ENCODE measurements around the gene SYDE1.

SYDE1 gene

GRCh38 chr19:15099017-15099582 lies 8.1 kb upstream of the SYDE1 start:
- H3K9me3 ChIP-seq (replicated peaks; ENCODE audit: insufficient read depth, low read length) = no peaks in the 10 kb centered on the region
- no peak overlapping the region for H3K4me2 ChIP-seq (ENCODE audit: low read depth, low read length)
- H3K4me1 ChIP-seq (ENCODE audit: low read length) = no peaks in the 10 kb centered on the region
- no peaks in the 10 kb centered on the region for H3F3A ChIP-seq (ENCODE audit: insufficient read depth, low read length)
- H3K9me2 ChIP-seq (replicated peaks; ENCODE audit: insufficient read depth, low read length) = no peaks in the 10 kb centered on the region
- no peak overlapping the region for H3K4me3 ChIP-seq (ENCODE audit: low read length)
- peaks cover 65% of the 10 kb centered on the region for H3K27me3 ChIP-seq (replicated peaks; ENCODE audit: insufficient read depth, low read length)
- no peaks in the 10 kb centered on the region for H4K20me1 ChIP-seq (ENCODE audit: insufficient read depth, low read length)
- no peaks in the 10 kb centered on the region for H3K36me3 ChIP-seq (replicated peaks; ENCODE audit: insufficient read depth, low read length)
- TF ChIP-seq CTCF (IDR thresholded peaks at IDR 0.05; ENCODE audit: low read length) (no peak), EZH2 (optimal IDR thresholded peaks at IDR 0.05; ENCODE audit: low read depth, low read length) (no peak), EZH2phosphoT487 (IDR thresholded peaks at IDR 0.05; ENCODE audit: low read length) (no peak)
- H3K27ac ChIP-seq (ENCODE audit: low read length) = no peak overlapping the region
- no peak overlapping the region for H3K9ac ChIP-seq (ENCODE audit: low read length)
- H2AFZ ChIP-seq (ENCODE audit: low read length) = no peak overlapping the region
- H3K79me2 ChIP-seq (ENCODE audit: low read length) = no peaks in the 10 kb centered on the region
- DNase-seq = no peak

GRCh38 chr19:15101479-15102082 lies 5.6 kb upstream of the SYDE1 start:
- TF ChIP-seq EZH2 (optimal IDR thresholded peaks at IDR 0.05; ENCODE audit: low read depth, low read length) = no peak
- TF ChIP-seq CTCF (IDR thresholded peaks at IDR 0.05; ENCODE audit: low read length) = peak; percentile 70
- no peak for TF ChIP-seq EZH2phosphoT487 (IDR thresholded peaks at IDR 0.05; ENCODE audit: low read length)
- H3K4me2 ChIP-seq (ENCODE audit: low read depth, low read length) = no peak overlapping the region
- no peak overlapping the region for H3K9ac ChIP-seq (ENCODE audit: low read length)
- DNase-seq = peak; percentile 36
- no peaks in the 10 kb centered on the region for H3K9me3 ChIP-seq (replicated peaks; ENCODE audit: insufficient read depth, low read length)
- no peaks in the 10 kb centered on the region for H3K9me2 ChIP-seq (replicated peaks; ENCODE audit: insufficient read depth, low read length)
- no peak overlapping the region for H3K27ac ChIP-seq (ENCODE audit: low read length)
- peaks cover 64% of the 10 kb centered on the region for H3K27me3 ChIP-seq (replicated peaks; ENCODE audit: insufficient read depth, low read length)
- no peak overlapping the region for H2AFZ ChIP-seq (ENCODE audit: low read length)
- H3F3A ChIP-seq (ENCODE audit: insufficient read depth, low read length) = no peaks in the 10 kb centered on the region
- H3K4me3 ChIP-seq (ENCODE audit: low read length) = no peak overlapping the region
- no peaks in the 10 kb centered on the region for H3K36me3 ChIP-seq (replicated peaks; ENCODE audit: insufficient read depth, low read length)
- H3K4me1 ChIP-seq (ENCODE audit: low read length) = no peaks in the 10 kb centered on the region
- H4K20me1 ChIP-seq (ENCODE audit: insufficient read depth, low read length) = no peaks in the 10 kb centered on the region
- H3K79me2 ChIP-seq (ENCODE audit: low read length) = no peaks in the 10 kb centered on the region

- Histone ChIP-seq H4K20me1 (ENCODE audit: insufficient read depth, low read length) (no peaks in the 10 kb centered on the region), H3K79me2 (ENCODE audit: low read length) (no peaks in the 10 kb centered on the region), H2AFZ (ENCODE audit: low read length) (no peak overlapping the region), H3K4me1 (ENCODE audit: low read length) (no peaks in the 10 kb centered on the region), H3K4me3 (ENCODE audit: low read length) (no peak overlapping the region), H3K27ac (ENCODE audit: low read length) (no peak overlapping the region), H3K36me3 (replicated peaks; ENCODE audit: insufficient read depth, low read length) (no peaks in the 10 kb centered on the region), H3K9ac (ENCODE audit: low read length) (no peak overlapping the region), H3K9me3 (replicated peaks; ENCODE audit: insufficient read depth, low read length) (no peaks in the 10 kb centered on the region), H3K9me2 (replicated peaks; ENCODE audit: insufficient read depth, low read length) (no peaks in the 10 kb centered on the region), H3F3A (ENCODE audit: insufficient read depth, low read length) (no peaks in the 10 kb centered on the region), H3K27me3 (replicated peaks; ENCODE audit: insufficient read depth, low read length) (peaks cover 64% of the 10 kb centered on the region), H3K4me2 (ENCODE audit: low read depth, low read length) (no peak overlapping the region)
- DNase-seq = no peak
- TF ChIP-seq CTCF (IDR thresholded peaks at IDR 0.05; ENCODE audit: low read length) (no peak), EZH2phosphoT487 (IDR thresholded peaks at IDR 0.05; ENCODE audit: low read length) (no peak), EZH2 (optimal IDR thresholded peaks at IDR 0.05; ENCODE audit: low read depth, low read length) (no peak)
Observed at GRCh38 chr19:15104003-15104402, 3.2 kb upstream of the SYDE1 start.

Data from MM.1S (cell line).